Measurements from ENCODE around the gene SSC5D.

The SSC5D gene

DNA sequence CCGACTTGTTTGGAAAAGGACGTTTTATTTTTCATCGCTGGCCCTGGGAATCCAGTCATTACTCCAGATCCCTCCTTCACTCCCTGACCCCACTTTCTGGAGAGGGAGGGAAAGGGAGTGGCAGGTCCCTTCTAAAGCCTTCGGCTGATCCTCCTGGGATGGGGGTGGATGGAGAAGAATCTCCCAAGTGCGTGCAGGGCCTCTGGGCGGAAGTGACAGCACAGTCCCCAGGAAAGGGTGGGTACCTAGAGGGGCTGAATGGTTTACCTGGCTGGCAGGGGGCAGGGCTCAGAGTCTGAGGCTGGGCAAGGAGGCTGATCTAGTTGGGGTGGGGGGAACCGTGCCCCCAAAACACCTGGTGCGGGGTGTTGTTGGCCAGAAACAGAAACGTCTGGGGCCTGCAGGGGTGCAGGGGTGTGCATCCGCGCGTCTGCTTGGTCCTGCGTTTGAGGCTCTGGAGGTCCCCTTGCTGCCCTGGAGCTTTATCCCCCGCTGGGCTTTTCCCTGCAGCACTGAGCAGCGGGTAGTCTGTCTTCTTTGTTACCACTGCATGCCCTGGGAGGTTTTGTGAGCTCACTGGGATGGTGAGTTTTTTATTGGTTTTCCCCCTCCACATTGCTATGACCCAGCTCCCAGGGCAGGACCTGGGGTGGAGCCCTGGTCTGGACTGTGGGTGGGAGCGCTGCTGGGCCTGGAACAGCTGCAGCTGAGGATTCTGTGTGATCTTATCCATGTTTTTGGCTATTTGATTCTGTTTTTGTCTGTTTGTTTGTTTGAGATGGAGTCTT lies 14.8 kb upstream of the SSC5D start:
- DNase-seq (ENCODE audit: low read depth), result no peak

DNA sequence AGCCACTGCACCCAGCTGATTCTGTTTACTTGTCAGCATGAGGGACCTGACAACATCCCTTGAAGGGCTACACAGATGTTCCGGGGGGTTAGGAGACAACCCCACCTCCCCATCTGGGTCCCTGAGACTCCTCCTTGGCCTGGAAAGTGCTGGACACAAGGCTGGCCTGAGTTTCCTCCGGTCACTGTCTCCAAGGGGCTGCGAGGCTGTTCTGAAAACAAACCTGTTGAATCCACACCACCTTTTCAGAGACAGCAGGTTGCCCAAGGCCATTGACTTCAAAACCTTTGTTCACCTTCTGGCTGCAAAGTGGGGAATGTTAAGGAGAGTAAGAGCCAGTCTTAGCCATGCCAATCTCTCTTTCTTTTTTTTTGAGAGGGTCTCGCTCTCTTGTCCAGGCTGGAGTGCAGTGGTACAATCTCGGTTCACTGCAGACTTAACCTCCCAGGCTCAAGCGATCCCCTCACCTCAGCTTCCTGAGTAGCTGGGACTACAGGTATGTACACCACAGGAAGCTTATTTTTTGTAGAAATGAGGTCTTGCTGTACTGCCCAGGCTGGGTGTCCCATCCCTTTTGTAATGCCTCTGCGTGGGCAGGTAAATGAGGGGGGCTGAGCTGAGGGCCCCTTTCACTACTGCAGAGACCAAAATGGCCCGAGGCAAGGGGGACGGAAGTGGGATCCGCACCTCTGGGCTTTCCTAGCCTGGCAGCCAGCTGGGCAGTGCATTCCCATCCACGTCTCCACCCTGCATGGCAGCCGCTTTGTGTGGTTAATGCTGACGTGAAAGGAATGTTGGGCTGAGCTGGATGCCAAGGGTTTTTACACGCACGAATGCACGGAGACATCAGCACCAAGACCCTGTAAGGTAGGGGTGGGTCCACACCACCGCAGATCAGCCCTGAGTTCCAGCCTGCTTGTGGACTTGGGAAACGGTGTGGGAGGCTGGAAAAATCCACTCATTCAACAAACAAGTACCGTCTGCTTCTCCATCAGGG lies 13.7 kb upstream of the SSC5D start:
- DNase-seq (ENCODE audit: low read depth), result no peak

DNA sequence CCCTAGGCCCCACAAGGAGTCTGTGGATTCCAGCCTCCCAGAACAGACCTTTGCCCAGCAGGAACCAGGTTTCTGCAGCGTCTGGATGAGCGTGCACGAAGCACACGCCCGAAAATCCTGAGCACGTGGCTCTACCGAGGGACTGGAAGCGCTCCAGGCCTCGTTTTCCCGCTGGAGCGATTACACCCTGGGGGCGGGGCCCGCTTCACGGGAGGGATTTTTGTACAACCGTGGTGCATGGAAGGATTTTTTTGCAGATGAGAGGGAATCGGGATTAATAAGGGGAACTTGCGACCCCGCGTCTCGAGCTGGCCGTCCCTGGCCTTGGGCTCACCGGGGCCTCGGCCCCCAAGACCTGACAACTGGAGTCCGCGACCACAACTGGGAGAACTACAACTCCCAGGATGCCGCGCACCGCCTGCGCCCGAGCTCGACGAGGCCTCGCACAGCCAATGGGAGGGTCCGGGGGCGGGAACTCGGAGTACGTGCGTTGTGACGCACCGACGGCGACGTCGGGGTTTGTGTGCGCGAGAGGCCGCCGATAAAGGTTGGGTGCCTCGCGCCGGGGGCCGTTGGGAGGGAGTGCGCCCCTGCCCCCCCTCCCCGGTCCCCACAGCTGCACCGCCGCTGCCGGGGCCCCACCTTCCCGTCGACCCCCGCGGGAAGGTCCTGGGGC lies 12.0 kb upstream of the SSC5D start, which contains the start of gene ZNF628:
Gene ZNF628 (plus strand): TSS at position 518 of the 676 bp plus-strand sequence. CDS start 3,294 bp downstream, outside the sequence.
- peak; percentile 87 for DNase-seq (ENCODE audit: low read depth)

DNA sequence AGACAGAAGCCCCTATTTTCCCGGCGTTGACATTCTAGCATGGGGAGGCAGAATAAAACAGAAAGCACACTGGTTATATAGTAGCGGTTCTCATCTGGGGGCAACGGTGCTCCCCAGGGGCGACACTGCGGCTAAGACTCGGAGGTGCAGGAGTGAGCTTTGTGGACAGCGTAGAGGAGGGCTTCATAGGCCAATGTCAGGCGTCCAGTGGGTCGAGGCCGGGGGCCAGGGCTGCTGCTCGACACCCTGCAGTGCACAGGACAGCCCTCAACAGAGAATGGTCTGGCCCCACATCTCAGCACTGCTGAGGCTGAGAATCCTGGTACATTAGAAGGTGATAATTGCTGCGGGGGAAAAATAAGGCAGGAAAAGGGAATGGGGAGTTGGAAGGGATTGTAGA lies 10.3 kb upstream of the SSC5D start:
- DNase-seq (ENCODE audit: low read depth), result no peak

DNA sequence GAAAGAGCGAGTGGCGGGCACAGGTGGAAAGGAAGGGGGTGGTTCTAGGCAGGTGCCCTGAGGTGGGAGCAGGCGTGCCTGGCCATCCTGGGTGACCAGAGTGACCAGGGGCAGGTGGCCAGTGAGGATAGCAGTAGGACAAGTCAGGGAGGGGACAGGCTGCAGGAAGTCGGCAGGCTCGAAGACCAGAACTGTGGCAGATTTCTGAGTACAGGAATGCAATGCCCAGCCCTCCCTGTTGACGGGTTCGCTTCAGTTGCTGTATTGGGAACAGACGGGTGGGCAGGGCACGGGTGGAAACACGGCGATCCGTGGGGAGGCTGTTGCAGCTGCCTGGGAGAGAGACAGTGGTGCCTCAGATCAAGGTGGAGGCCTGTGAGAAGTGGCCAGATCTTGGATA lies 9.9 kb upstream of the SSC5D start:
- no peak for DNase-seq (ENCODE audit: low read depth)

DNA sequence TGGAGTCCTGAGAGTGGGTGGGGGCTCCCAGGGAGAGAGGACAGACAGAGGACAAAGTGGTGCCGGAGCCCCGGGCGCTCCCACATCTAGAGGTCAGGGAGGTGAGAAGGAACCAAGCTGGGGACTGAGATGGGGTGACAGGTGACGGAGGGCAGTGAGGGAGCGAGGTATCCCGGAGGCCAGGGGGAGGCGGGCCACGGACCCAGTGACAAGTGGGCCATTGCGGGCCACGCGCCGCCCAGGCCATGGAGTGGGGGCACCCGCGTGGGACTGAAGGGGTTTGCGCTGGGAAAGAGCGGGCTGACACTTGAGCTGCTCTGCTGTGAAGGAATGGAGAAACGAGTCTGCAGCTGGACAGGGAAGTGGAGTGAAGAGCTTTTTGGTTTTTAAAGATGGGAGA lies 9.2 kb upstream of the SSC5D start:
- DNase-seq (ENCODE audit: low read depth), result no peak

DNA sequence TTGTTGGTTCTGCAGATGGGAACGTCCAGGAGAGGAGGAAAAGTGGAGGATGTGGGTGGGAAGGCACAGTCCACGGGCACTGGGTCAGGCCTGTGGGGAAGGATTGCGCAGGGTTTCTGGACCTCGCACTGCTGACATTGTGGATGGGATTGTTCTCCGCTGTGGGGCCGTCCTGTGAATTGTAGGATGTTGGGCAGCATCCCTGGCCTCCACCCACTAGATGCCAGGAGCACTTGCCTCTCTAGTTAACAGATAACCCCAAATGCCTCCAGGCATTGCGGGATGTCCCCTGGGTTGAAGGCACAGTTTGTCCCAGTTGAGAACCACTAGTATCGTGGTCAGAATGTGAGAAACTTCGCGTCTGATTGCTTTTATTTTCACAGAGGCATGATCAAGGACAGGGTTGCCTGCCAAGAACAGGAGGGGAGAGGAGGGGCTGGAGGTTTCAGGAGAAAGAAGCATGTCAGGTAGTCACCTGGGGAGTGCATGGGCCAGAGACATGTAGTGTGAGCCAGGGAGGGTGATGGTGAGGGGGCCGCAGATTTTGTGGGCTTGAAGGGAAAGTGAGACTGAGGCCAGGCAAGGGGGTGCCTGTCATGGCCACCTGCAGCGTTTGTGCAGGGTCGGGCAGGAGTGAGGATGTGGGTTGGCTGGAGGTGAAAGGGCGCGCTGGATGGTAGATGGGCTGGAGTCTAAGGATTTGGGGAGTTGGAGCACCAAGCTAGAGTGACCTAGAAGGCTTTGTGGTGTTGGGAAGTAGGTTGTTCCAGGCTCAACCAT lies 8.6 kb upstream of the SSC5D start:
- DNase-seq (ENCODE audit: low read depth), result no peak

DNA sequence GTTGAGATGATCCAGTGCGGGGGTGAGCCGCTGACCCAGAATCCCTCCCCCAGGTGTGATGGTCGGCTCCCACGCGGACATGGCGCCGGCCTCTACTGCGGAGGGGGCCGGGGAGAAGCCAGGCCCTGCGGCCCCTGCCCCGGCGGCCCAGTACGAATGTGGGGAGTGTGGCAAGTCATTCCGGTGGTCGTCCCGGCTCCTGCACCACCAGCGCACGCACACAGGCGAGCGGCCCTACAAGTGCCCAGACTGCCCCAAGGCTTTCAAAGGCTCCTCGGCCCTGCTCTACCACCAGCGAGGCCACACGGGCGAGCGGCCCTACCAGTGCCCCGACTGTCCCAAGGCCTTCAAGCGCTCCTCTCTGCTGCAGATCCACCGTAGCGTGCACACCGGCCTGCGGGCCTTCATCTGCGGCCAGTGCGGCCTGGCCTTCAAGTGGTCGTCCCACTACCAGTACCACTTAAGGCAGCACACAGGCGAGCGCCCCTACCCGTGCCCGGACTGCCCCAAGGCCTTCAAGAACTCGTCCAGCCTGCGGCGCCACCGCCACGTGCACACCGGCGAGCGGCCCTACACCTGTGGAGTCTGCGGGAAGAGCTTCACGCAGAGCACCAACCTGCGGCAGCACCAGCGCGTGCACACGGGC lies 7.0 kb upstream of the SSC5D start:
- DNase-seq (ENCODE audit: low read depth), result no peak

DNA sequence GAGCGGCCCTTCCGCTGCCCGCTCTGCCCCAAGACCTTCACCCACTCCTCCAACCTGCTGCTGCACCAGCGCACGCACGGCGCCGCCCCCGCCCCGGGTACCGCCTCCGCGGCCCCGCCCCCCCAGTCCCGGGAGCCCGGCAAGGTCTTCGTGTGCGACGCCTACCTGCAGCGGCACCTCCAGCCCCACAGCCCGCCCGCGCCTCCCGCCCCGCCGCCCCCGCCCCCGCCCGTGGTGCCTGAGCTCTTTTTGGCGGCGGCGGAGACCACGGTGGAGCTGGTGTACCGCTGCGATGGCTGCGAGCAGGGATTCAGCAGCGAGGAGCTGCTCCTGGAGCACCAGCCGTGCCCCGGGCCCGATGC lies 6.5 kb upstream of the SSC5D start:
- no peak for DNase-seq (ENCODE audit: low read depth)

DNA sequence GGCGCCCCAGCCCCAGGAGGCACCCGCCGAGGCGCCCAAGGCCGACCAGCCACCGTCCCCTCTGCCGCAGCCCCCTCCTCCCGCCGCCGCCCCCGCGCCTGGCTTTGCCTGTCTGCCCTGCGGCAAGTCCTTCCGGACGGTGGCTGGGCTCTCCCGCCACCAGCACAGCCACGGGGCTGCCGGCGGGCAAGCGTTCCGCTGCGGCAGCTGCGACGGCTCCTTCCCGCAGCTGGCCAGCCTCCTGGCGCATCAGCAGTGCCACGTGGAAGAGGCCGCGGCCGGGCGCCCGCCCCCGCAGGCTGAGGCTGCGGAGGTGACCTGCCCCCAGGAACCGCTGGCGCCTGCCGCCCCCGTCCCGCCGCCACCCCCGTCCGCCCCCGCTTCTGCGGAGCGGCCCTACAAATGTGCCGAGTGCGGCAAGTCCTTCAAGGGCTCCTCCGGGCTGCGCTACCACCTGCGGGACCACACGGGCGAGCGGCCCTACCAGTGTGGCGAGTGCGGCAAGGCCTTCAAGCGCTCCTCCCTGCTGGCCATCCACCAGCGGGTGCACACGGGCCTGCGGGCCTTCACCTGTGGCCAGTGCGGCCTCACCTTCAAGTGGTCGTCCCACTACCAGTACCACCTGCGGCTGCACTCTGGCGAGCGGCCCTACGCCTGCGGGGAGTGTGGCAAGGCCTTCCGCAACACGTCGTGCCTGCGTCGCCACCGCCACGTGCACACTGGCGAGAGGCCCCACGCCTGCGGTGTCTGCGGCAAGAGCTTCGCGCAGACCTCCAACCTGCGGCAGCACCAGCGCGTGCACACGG lies 5.9 kb upstream of the SSC5D start:
- DNase-seq (ENCODE audit: low read depth), result no peak

DNA sequence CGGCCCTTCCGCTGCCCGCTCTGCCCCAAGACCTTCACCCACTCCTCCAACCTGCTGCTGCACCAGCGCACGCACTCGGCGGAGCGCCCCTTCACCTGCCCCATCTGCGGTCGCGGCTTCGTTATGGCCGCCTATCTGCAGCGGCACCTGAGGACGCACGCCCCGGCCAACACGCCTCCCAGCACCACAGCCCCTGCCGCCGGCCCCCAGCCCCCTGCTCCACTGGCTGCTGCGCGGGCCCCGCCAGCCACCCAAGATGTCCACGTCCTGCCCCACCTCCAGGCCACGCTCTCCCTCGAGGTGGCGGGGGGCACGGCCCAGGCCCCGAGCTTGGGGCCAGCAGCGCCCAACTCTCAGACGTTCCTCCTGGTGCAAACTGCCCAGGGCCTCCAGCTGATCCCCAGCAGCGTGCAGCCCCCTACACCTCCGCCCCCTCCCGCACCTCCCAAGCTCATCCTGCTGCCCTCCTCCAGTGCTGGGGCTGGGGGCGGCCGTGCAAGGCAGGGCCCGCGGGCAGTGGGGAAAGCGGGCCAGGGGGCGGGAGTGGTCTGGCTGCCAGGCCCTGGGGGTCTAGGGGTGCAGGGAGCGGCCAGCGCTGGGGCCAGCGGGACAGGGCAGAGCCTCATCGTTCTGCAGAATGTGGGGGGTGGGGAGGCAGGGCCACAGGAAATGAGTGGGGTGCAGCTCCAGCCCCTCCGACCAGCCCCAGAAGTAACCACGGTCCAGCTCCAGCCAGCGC lies 5.1 kb upstream of the SSC5D start:
- DNase-seq (ENCODE audit: low read depth), result no peak

DNA sequence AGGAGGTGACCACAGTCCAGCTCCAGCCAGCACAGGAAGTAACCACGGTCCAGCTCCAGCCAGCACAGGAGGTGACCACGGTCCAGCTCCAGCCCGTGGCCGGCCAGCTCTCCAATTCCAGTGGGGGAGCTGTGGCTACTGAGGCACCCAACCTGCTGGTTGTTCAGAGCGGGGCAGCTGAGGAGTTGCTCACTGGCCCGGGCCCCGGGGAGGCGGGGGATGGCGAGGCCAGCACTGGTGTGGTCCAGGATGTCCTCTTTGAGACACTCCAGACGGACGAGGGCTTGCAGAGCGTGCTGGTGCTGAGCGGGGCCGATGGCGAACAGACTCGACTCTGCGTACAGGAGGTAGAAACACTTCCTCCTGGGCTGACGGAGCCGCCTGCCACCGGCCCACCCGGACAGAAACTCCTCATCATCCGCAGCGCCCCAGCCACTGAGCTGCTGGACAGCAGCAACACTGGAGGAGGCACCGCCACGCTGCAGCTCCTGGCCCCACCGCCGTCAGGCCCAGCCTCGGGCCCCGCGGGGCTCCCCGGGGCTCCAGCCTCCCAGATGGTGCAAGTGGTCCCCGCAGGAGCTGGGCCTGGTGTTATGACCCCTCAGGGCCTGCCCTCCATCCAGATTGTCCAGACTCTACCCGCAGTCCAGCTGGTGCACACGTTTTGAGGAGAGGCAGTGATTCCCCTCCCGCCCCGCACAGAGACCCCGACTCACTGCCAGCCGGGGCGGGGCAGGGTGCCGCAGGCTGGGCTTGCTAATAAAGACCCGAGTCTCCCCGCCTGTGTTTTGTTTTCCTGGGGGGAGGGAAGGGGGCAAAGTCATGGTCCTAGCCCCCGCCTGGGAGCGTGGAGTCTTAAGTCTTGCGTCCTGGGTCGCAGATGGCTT lies 4.3 kb upstream of the SSC5D start:
- DNase-seq (ENCODE audit: low read depth), result no peak

DNA sequence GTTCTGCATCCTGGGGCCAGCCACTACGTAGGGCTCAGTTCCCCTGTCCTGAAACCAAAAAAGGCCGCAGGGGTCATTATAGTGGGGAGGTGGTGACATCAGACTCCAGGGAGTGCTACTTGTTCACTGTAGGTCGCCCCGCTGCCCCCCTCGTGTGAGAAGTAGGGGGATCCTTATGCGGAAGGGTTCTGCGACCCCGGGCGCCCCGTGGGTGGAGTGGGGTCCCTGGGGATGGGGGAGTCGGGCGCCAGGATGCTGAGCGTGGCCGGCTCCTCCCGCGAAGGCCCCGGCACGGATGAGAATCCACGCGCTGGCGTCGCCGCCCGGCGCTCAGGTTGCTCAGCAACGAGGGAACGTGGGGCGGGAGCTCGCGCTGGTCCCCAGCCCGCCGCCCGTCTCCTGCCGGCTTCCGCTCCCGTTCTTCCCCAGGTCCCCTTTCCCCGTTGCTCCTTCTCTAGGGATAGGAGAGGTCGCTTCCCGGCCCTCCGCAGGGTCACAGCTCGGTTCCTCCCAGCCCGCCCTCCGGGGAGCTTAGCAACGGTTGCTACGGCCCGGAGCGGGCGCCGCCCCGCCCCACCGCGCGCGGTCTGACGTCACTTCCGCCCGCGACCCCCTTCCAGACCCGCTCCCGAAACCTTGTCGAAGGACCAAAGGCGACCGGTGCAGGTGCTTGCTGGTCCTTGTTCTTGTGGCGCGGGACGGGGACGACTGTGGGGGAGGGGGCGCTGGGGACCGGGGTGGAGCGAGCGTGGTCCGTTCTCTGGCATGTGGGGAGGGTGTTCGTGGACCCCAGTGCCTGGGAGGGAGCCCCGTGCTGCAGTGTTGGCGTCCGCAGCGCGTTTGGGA lies 3.4 kb upstream of the SSC5D start, which contains the start of gene NAT14:
Gene NAT14 (plus strand): TSS at position 596 of the 846 bp plus-strand sequence. CDS start 521 bp downstream, outside the sequence.
- peak; percentile 51 for DNase-seq (ENCODE audit: low read depth)

DNA sequence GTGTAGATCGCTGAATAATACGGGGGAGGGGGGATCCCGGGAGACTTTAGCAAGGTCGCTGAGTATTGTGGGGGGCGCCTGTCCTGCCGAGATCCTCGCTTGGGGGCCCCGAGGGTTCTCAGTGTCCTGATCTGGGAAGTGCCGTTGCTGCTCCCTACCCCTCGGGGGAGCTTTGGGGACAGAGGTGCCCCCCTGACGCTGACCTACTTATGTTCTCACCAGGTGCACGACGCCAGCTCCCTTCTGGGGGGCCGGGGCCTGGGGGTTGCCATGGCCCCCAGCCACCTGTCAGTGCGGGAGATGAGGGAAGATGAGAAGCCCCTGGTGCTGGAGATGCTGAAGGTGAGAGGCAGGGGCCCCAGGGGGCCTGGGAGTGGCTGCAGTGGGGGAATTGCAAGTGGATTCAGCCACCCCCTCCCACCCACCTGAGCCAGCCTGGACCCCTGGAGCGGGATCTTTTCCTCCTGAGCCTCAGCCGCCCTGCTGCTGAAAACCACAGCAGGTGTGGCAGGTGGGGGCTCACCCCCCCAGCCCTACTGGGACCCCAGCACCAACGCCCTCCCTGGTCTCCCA lies 2.7 kb upstream of the SSC5D start:
- no peak for DNase-seq (ENCODE audit: low read depth)

DNA sequence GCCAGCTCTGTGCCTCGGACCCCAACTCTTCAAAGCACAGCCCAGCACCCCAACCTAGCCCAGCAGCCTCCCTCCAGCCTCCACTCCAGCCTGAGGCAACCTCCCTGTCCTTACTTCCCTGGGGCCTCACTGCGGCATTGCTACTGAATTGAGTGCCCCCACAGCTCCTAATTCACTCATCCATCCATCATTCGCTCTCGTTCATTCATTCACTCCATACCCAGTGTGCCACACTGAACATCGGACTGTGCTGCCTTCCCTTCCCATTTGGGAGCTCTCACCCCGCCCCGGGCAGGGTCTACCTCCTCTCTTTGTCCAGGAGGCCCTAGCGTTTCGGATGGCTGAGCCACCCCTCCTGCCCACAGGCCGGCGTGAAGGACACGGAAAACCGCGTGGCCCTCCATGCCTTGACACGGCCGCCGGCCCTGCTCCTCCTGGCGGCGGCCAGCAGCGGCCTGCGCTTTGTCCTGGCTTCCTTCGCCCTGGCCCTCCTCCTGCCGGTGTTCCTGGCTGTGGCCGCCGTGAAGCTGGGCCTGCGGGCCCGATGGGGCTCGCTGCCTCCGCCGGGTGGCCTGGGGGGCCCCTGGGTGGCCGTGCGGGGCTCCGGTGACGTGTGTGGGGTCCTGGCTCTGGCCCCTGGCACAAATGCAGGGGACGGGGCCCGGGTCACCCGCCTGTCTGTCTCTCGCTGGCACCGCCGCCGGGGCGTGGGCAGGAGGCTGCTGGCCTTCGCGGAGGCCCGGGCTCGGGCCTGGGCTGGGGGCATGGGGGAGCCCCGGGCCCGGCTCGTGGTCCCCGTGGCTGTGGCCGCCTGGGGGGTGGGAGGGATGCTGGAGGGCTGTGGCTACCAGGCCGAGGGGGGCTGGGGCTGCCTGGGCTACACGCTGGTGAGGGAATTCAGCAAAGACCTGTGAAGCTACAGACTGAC lies 1.9 kb upstream of the SSC5D start:
- DNase-seq (ENCODE audit: low read depth), result no peak
